HepG2 (cell line): ENCODE data around the gene PEPD. TPM values are rescaled to one million over a fixed set of nuclear protein-coding genes. Genes with fewer than 3 reads are reported as not detected.
A peak's percentile ranks its signal among the peaks of the same experiment; 100 is the strongest.

ENCODE experiments used
- AGO2 ChIP-seq: fragments of 200-400 bp; formaldehyde crosslinking; optimal IDR thresholded peaks from 2 replicates; pipeline ENCODE3; 2017; ENCODE audit warnings: mild to moderate bottlenecking, low read depth, low read length, moderate library complexity
- DDIT3 ChIP-seq: sonication (generic); formaldehyde crosslinking; IDR thresholded peaks from 2 replicates; pipeline ENCODE4 v1.4.0; 2020; ENCODE audit warnings: mild to moderate bottlenecking, missing genetic modification reagents
- DZIP1 ChIP-seq: sonication (generic); formaldehyde crosslinking; IDR thresholded peaks from 2 replicates; pipeline ENCODE4 v1.5.0; 2020; ENCODE audit warnings: mild to moderate bottlenecking, missing genetic modification reagents
- HINFP ChIP-seq: sonication (generic); formaldehyde crosslinking; IDR thresholded peaks from 2 replicates; pipeline ENCODE4 v1.4.0; 2020; ENCODE audit warnings: low read depth, mild to moderate bottlenecking, missing genetic modification reagents
- NFKBIZ ChIP-seq: IDR thresholded peaks from 2 replicates; pipeline ENCODE4 v1.6.1; 2018; ENCODE audit warnings: missing genetic modification reagents, missing compliant biosample characterization
- POLR2AphosphoS5 ChIP-seq: IDR thresholded peaks from 2 replicates; pipeline ENCODE4 v1.6.1; 2012; ENCODE audit warnings: low read depth, low read length
- POLR2G ChIP-seq: fragments of 200-400 bp; formaldehyde crosslinking; IDR thresholded peaks from 2 replicates; pipeline ENCODE4 v1.6.1; 2018; ENCODE audit warnings: mild to moderate bottlenecking, low read depth, low read length, moderate library complexity
- ZBTB33 ChIP-seq: sonication (generic); formaldehyde crosslinking; IDR thresholded peaks from 2 replicates; pipeline ENCODE4 v1.4.0; 2020; ENCODE audit warnings: missing genetic modification reagents
- ZHX1 ChIP-seq: sonication (generic); formaldehyde crosslinking; IDR thresholded peaks from 2 replicates; pipeline ENCODE4 v1.8.1; 2022; ENCODE audit warnings: low read depth, mild to moderate bottlenecking, missing genetic modification reagents
- ZNF281 ChIP-seq: sonication (generic); formaldehyde crosslinking; IDR thresholded peaks from 2 replicates; pipeline ENCODE4 v1.4.0; 2020; ENCODE audit warnings: missing genetic modification reagents, borderline replicate concordance
- ZNF33A ChIP-seq: sonication (generic); formaldehyde crosslinking; IDR thresholded peaks from 2 replicates; pipeline ENCODE4 v1.5.1; 2020; ENCODE audit warnings: missing genetic modification reagents, mild to moderate bottlenecking, moderate library complexity, borderline replicate concordance
- ZNF557 ChIP-seq: sonication (generic); formaldehyde crosslinking; IDR thresholded peaks from 2 replicates; pipeline ENCODE4 v1.4.0; 2020; ENCODE audit warnings: missing genetic modification reagents
- ZNF567 ChIP-seq: sonication (generic); formaldehyde crosslinking; IDR thresholded peaks from 2 replicates; pipeline ENCODE4 v1.8.1; 2023; ENCODE audit warnings: mild to moderate bottlenecking, missing genetic modification reagents, borderline replicate concordance
- ZNF589 ChIP-seq: sonication (generic); formaldehyde crosslinking; conservative IDR thresholded peaks from 2 replicates; pipeline ENCODE4 v1.8.0; 2022; ENCODE audit warnings: mild to moderate bottlenecking, moderate library complexity, missing genetic modification reagents
- polyA plus RNA-seq, 8 experiments: library from polyadenylated mRNA; depleted of rRNA in 3 of 8; stranded (reverse) in 7 of 8; unstranded in 1 of 8; fragments of >200 nt; fragmentation: Illumina TruSeq in 4 of 8; extraction: Trizol in 4 of 8; gene quantifications; 2 replicates each; pipeline versions ENCODE4 v1.2.1 to v1.2.3, GENCODE V29; 2011 to 2016; ENCODE audit warnings: low read depth in 4 of 8, missing spikeins in 1 of 8, mixed read lengths in 1 of 8; ENCODE audit not compliant: insufficient read depth in 1 of 8
- total RNA-seq, 5 experiments: library from RNA; depleted of rRNA; stranded (reverse); fragments of >200 nt; fragmentation: Illumina TruSeq; extraction: Trizol; gene quantifications; 2 replicates each; pipeline ENCODE4 v1.2.3, GENCODE V29; 2016; ENCODE audit warnings: low read depth in 1 of 5

The PEPD gene
- total and polyA plus RNA-seq, 2 of the 13 experiments (the other 11 are each of a cell fraction or from before 2014, with no cell fraction given) = 60.7 to 75.1 TPM

GRCh38 chr19:33521480-33522370 lies at the start of gene PEPD (continued):
- TF ChIP-seq HINFP (peak; percentile 40; the same call in 1 of the 2 replicates), DZIP1 (CRISPR knock-in tag) (peak; percentile 60; the same call in 1 of the 2 replicates), ZBTB33 (CRISPR knock-in tag) (no peak), DDIT3 (no peak), ZNF281 (CRISPR knock-in tag) (no peak), ZNF567 (0 out of 2 replicates have a peak, but pooled peaks have one; percentile 29), ZNF33A (CRISPR knock-in tag) (no peak), ZNF557 (CRISPR knock-in tag) (no peak), AGO2 (peak; percentile 53), ZNF589 (CRISPR knock-in tag) (0 out of 2 replicates have a peak, but pooled peaks have one; percentile 41), POLR2AphosphoS5 (peak; percentile 79), NFKBIZ (no peak), POLR2G (peak; percentile 79), ZHX1 (CRISPR knock-in tag) (0 out of 2 replicates have a peak, but pooled peaks have one; percentile 12)
